Colonic mucosa (tissue), 4 donors: Measurements from ENCODE around the gene ELAVL1. TPM values are rescaled to one million over a fixed set of nuclear protein-coding genes. Genes with fewer than 3 reads are reported as not detected.

Source experiments
- DNase-seq: peaks from one replicate; pipeline ENCODE4 v3.0.0-alpha.2; 2020
- H3K27ac ChIP-seq: fragments of 200-600 bp; one replicate; pipeline ENCODE4 v1.8.0; 2021
- H3K27me3 ChIP-seq: fragments of 200-600 bp; one replicate; pipeline ENCODE4 v1.8.0; 2021
- H3K36me3 ChIP-seq: fragments of 200-600 bp; one replicate; pipeline ENCODE4 v1.8.0; 2021
- H3K4me1 ChIP-seq: fragments of 200-600 bp; one replicate; pipeline ENCODE4 v1.8.0; 2021; ENCODE audit warnings: mild to moderate bottlenecking
- H3K4me3 ChIP-seq: fragments of 200-600 bp; one replicate; pipeline ENCODE4 v1.8.0; 2021
- H3K9ac ChIP-seq, 2 donors: one replicate each; pipeline ENCODE4 v1.7.0; 2013; ENCODE audit warnings: control low read depth in 2 of 2, low read depth in 2 of 2, low read length in 2 of 2
- H3K9me3 ChIP-seq: fragments of 200-600 bp; one replicate; pipeline ENCODE4 v1.8.0; 2021
- CTCF ChIP-seq: fragments of 200-600 bp; IDR thresholded peaks from one replicate; pipeline ENCODE4 v1.8.0; 2022; ENCODE audit warnings: antibody characterized with exemption, mild to moderate bottlenecking
- intact Hi-C: fragments of 100-400 bp; cut with DNase I; formaldehyde crosslinking; loops from one replicate; pipeline ENCODE4 v1.14.1; 2022
- total RNA-seq, 2 donors: library from RNA; stranded (reverse); fragmentation: NEBNext Ultra II Directional in 1 of 2; extraction: Animal tissue kit (Norgen Biotek cat#: 25700) in 1 of 2; gene quantifications; one replicate each; pipeline ENCODE4 v1.2.1, GENCODE V29; 2021
- donor health status: healthy.
- donor health status: DM: no; HTN: no; CAD: no.
- donor health status: DM: no; HTN: no; CAD: no.

Gene ELAVL1
- total RNA-seq, 2 donors from 2014 or later = 65.8 to 116 TPM

GRCh38 chr19:7988307-7988706 is 17.1 kb downstream of the ELAVL1 start:
- Histone ChIP-seq H3K9me3 (no peaks in the 10 kb centered on the region), H3K4me1 (no peaks in the 10 kb centered on the region), H3K9ac (no peak overlapping the region), H3K4me3 (no peak overlapping the region), H3K27me3 (no peaks in the 10 kb centered on the region), H3K27ac (no peak overlapping the region), H3K36me3 (peaks cover 9% of the 10 kb centered on the region)
- intact Hi-C loops = no loop called here
- TF ChIP-seq CTCF = no peak
- no peak for DNase-seq

- no peak for DNase-seq
These were observed 18.2 kb downstream of the ELAVL1 start for GRCh38 chr19:7987114-7987768.

GRCh38 chr19:7986321-7987113 is 18.9 kb downstream of the ELAVL1 start:
- H3K4me3 ChIP-seq = no peak overlapping the region
- no peaks in the 10 kb centered on the region for H3K9me3 ChIP-seq
- intact Hi-C loops = no loop called here
- peak overlapping the region; percentile 16 for H3K27ac ChIP-seq
- H3K4me1 ChIP-seq = no peaks in the 10 kb centered on the region
- DNase-seq = no peak
- H3K36me3 ChIP-seq = peaks cover 9% of the 10 kb centered on the region
- H3K9ac ChIP-seq = peak overlapping the region in 1 of 2 donors; percentile 20
- no peak for TF ChIP-seq CTCF
- H3K27me3 ChIP-seq = no peaks in the 10 kb centered on the region

More at GRCh38 chr19:7987114-7987768, 18.2 kb downstream of the ELAVL1 start:
- H3K4me1 ChIP-seq = no peaks in the 10 kb centered on the region
- no peak for TF ChIP-seq CTCF
- no peaks in the 10 kb centered on the region for H3K27me3 ChIP-seq
- H3K27ac ChIP-seq = no peak overlapping the region
- no peak overlapping the region for H3K4me3 ChIP-seq
- intact Hi-C loops = no loop called here
- H3K9ac ChIP-seq = no peak overlapping the region
- H3K36me3 ChIP-seq = peaks cover 9% of the 10 kb centered on the region
- no peaks in the 10 kb centered on the region for H3K9me3 ChIP-seq

GRCh38 chr19:7985481-7985911 is 19.9 kb downstream of the ELAVL1 start:
- Histone ChIP-seq H3K27ac (no peak overlapping the region), H3K27me3 (no peaks in the 10 kb centered on the region), H3K36me3 (peaks cover 4% of the 10 kb centered on the region), H3K9ac (no peak overlapping the region), H3K4me3 (no peak overlapping the region), H3K9me3 (no peaks in the 10 kb centered on the region), H3K4me1 (no peaks in the 10 kb centered on the region)
- DNase-seq = no peak
- TF ChIP-seq CTCF = no peak
- intact Hi-C loops = no loop called here

GRCh38 chr19:7983995-7984837 is 21.2 kb downstream of the ELAVL1 start:
- H3K36me3 ChIP-seq = peaks cover 5% of the 10 kb centered on the region
- no peak for DNase-seq
- intact Hi-C loops = no loop called here
- no peaks in the 10 kb centered on the region for H3K4me1 ChIP-seq
- no peaks in the 10 kb centered on the region for H3K27me3 ChIP-seq
- H3K4me3 ChIP-seq = no peak overlapping the region
- H3K27ac ChIP-seq = no peak overlapping the region
- TF ChIP-seq CTCF = no peak
- H3K9ac ChIP-seq = no peak overlapping the region
- H3K9me3 ChIP-seq = no peaks in the 10 kb centered on the region
